ENCODE measurements around the gene TMEM237.

Gene TMEM237, protein sequence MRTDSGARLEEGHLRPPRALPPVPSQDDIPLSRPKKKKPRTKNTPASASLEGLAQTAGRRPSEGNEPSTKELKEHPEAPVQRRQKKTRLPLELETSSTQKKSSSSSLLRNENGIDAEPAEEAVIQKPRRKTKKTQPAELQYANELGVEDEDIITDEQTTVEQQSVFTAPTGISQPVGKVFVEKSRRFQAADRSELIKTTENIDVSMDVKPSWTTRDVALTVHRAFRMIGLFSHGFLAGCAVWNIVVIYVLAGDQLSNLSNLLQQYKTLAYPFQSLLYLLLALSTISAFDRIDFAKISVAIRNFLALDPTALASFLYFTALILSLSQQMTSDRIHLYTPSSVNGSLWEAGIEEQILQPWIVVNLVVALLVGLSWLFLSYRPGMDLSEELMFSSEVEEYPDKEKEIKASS

DNA sequence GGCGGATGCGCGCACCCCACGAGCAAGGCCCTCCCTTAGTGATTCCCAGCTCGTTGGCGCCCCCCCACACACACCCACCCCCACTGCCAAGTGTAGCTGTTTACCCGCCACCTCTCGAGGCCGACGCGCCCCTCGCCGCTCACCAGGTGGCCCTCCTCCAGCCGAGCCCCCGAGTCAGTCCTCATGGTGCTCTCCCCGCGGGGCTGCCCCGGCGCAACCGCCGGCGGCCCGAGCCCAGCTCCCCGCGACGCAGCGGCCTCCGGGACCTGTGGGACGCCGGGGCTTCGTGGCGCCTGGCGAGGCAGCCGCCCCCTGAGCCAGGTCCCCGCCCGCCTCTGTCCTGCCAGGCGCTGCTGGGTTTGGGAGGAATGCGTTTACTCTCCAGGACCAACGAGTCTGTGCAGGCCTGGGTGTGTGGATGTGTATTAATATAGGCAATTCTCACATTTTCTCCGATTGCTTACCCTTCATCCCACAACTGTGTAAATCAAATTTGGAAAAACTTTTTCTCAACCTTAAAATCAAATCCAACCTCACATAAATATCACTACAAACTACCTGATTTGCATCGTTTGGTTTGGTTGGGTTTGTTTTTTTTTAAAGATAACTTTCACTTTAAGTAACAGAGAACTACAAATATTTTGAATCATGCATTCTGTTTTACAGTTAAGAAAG lies at the start of gene TMEM237:
Gene TMEM237 (minus strand): TSS at position 288 of the 675 bp plus-strand sequence. CDS start 103 bp downstream, at position 185.
- H3K27me3 ChIP-seq (ENCODE audit: insufficient read depth, low read length) = no peaks in the 10 kb centered on the region
- H3K27ac ChIP-seq (ENCODE audit: low read depth, low read length, poor library complexity, severe bottlenecking) = no peak within 1 kb of the TSS
- H3K4me1 ChIP-seq (ENCODE audit: insufficient read depth, low read length, severe bottlenecking) = peaks cover 14% of the 10 kb centered on the region
- H3K9me2 ChIP-seq (ENCODE audit: low read depth, low read length) = no peaks in the 10 kb centered on the region
- peak within 1 kb of the TSS; percentile 43 for H2AFZ ChIP-seq (ENCODE audit: low read length)
- H4K20me1 ChIP-seq (ENCODE audit: insufficient read depth, low read length) = no peaks in the 10 kb centered on the region
- peak within 1 kb of the TSS; percentile 64 for H3K4me2 ChIP-seq (ENCODE audit: low read length)
- TF ChIP-seq, protein P1, sequence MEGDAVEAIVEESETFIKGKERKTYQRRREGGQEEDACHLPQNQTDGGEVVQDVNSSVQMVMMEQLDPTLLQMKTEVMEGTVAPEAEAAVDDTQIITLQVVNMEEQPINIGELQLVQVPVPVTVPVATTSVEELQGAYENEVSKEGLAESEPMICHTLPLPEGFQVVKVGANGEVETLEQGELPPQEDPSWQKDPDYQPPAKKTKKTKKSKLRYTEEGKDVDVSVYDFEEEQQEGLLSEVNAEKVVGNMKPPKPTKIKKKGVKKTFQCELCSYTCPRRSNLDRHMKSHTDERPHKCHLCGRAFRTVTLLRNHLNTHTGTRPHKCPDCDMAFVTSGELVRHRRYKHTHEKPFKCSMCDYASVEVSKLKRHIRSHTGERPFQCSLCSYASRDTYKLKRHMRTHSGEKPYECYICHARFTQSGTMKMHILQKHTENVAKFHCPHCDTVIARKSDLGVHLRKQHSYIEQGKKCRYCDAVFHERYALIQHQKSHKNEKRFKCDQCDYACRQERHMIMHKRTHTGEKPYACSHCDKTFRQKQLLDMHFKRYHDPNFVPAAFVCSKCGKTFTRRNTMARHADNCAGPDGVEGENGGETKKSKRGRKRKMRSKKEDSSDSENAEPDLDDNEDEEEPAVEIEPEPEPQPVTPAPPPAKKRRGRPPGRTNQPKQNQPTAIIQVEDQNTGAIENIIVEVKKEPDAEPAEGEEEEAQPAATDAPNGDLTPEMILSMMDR (IDR thresholded peaks at IDR 0.05; ENCODE audit: low read length) = no peak
- TF ChIP-seq EZH2 (IDR thresholded peaks at IDR 0.05; ENCODE audit: borderline replicate concordance, low read length) = no peak
- H3K4me3 ChIP-seq (ENCODE audit: low read depth, low read length, poor library complexity, severe bottlenecking) = peak within 1 kb of the TSS; percentile 73
- no peaks in the 10 kb centered on the region for H3F3A ChIP-seq (ENCODE audit: insufficient read depth, low read length)
- H3K36me3 ChIP-seq (ENCODE audit: insufficient read depth, low read length) = no peaks in the 10 kb centered on the region
- peak within 1 kb of the TSS; percentile 46 for H3K9ac ChIP-seq (ENCODE audit: low read length)
- no peaks in the 10 kb centered on the region for H3K79me2 ChIP-seq (ENCODE audit: insufficient read depth, low read length)
- H3K9me3 ChIP-seq (ENCODE audit: low read length) = no peaks in the 10 kb centered on the region

DNA sequence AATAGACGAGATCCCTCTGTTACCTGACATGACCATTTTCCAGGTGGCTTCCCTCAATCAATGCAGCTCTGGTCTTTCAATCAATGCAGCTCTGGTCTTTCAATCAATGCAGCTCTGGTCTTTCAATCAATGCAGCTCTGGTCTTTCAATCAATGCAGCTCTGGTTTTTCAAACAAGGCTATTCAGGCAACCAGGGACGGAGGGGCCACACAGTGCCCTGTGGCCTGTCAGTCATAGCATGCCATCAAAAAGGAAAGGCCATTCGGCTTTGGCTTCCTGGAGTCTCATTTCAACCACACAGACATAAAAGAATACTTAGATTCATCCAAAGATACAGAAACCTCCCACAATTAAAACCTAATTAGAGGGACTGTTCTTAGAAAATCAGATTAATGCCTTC lies 41.9 kb upstream of the TMEM237 start:
- TF ChIP-seq, protein P1 (IDR thresholded peaks at IDR 0.05; ENCODE audit: low read length) = no peak
- no peak for TF ChIP-seq EZH2 (IDR thresholded peaks at IDR 0.05; ENCODE audit: borderline replicate concordance, low read length)
- Histone ChIP-seq H3K36me3 (ENCODE audit: insufficient read depth, low read length) (no peaks in the 10 kb centered on the region), H3F3A (ENCODE audit: insufficient read depth, low read length) (no peaks in the 10 kb centered on the region), H3K4me1 (ENCODE audit: insufficient read depth, low read length, severe bottlenecking) (no peaks in the 10 kb centered on the region), H3K9ac (ENCODE audit: low read length) (no peak overlapping the region), H2AFZ (ENCODE audit: low read length) (no peak overlapping the region), H3K9me3 (ENCODE audit: low read length) (no peaks in the 10 kb centered on the region), H4K20me1 (ENCODE audit: insufficient read depth, low read length) (no peaks in the 10 kb centered on the region), H3K27ac (ENCODE audit: low read depth, low read length, poor library complexity, severe bottlenecking) (no peak overlapping the region), H3K27me3 (ENCODE audit: insufficient read depth, low read length) (no peaks in the 10 kb centered on the region), H3K79me2 (ENCODE audit: insufficient read depth, low read length) (no peaks in the 10 kb centered on the region), H3K9me2 (ENCODE audit: low read depth, low read length) (no peaks in the 10 kb centered on the region), H3K4me2 (ENCODE audit: low read length) (no peak overlapping the region), H3K4me3 (ENCODE audit: low read depth, low read length, poor library complexity, severe bottlenecking) (no peak overlapping the region)

DNA sequence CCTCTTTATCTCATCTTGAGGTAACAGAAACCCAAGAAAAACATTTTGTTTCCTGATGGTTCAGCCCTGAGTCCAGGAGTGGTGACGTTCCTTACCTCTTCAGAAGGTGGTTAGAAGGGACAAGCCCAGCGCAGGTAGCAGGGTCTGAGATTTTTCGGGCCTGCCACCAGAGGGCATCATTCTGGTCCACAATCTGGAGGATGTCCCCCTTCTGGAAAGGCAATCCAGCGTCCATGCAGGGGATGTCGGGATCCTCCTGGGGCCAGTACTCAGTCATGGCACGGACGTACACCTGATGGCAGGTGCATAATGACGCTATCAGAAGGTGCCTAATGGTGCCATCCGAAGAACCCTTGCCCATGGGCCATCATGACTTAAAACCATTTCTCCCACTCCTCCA lies 37.4 kb upstream of the TMEM237 start:
- Histone ChIP-seq H3K4me1 (ENCODE audit: insufficient read depth, low read length, severe bottlenecking) (no peaks in the 10 kb centered on the region), H4K20me1 (ENCODE audit: insufficient read depth, low read length) (no peaks in the 10 kb centered on the region), H2AFZ (ENCODE audit: low read length) (no peak overlapping the region), H3K9me2 (ENCODE audit: low read depth, low read length) (no peaks in the 10 kb centered on the region), H3K27me3 (ENCODE audit: insufficient read depth, low read length) (no peaks in the 10 kb centered on the region; the same call in 1 of the 2 replicates), H3K4me3 (ENCODE audit: low read depth, low read length, poor library complexity, severe bottlenecking) (no peak overlapping the region), H3F3A (ENCODE audit: insufficient read depth, low read length) (no peaks in the 10 kb centered on the region), H3K4me2 (ENCODE audit: low read length) (no peak overlapping the region), H3K9ac (ENCODE audit: low read length) (no peak overlapping the region), H3K9me3 (ENCODE audit: low read length) (no peaks in the 10 kb centered on the region), H3K36me3 (ENCODE audit: insufficient read depth, low read length) (no peaks in the 10 kb centered on the region), H3K27ac (ENCODE audit: low read depth, low read length, poor library complexity, severe bottlenecking) (no peak overlapping the region), H3K79me2 (ENCODE audit: insufficient read depth, low read length) (no peaks in the 10 kb centered on the region)
- TF ChIP-seq, protein P1 (IDR thresholded peaks at IDR 0.05; ENCODE audit: low read length) = peak; percentile 72
- no peak for TF ChIP-seq EZH2 (IDR thresholded peaks at IDR 0.05; ENCODE audit: borderline replicate concordance, low read length)

Measured in OCI-LY1 (cell line).